Measurements from ENCODE around the gene SH3TC1. TPM values are rescaled to one million over a fixed set of nuclear protein-coding genes. Genes with fewer than 3 reads are reported as not detected.

The SH3TC1 gene
- total and polyA plus RNA-seq, 9 donors, result 1.1 to 34.5 (median 5.4) TPM

DNA sequence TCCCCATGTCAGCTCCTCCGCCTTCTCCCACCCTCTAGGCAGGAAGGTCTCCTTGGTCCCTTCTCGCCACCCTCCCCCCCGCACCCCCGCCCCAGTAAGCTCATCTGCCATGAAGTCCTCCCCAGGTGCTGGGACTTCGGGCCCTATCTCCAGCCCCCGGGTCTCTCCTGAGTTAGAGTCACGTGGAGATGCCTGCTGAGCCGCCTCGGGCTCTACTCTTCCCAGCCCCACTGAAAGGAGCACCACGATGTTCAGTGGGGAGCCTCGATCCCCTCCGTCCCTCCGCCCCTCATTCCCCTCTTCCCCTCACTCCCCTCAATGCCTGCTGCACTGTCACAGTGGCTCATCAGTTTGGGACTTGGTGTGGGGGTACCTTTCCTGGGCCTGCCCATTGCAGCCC lies 74.4 kb downstream of the SH3TC1 start:
- TF ChIP-seq POLR2A (IDR thresholded peaks at IDR 0.05) (no peak), EP300 (IDR thresholded peaks at IDR 0.05) (no peak), CTCF (IDR thresholded peaks at IDR 0.05) (no peak)
- H3K4me3 ChIP-seq, result no peak overlapping the region
- intact Hi-C loops (cut with DNase I), result loop anchor here in 1 of 4 donors (10.0 kb wide), 2 partner anchors 71 to 131 kb away; no protein-coding TSS in a partner anchor
- H3K4me1 ChIP-seq (ENCODE audit: insufficient read depth), result peaks cover 48% of the 10 kb centered on the region
- WGBS, 3 donors, result 79 to 82% (median 81%) methylated on average over 13 of the region's 13 CpGs
- H3K9me3 ChIP-seq, result no peaks in the 10 kb centered on the region
- H3K27ac ChIP-seq, result peak overlapping the region in 1 of 2 donors; percentile 72
- no peaks in the 10 kb centered on the region for H3K27me3 ChIP-seq
- no peaks in the 10 kb centered on the region for H3K36me3 ChIP-seq
- peak in 1 of 5 donors; percentile 34 for DNase-seq

- peaks cover 48% of the 10 kb centered on the region for H3K4me1 ChIP-seq (ENCODE audit: insufficient read depth)
- H3K27me3 ChIP-seq, result no peaks in the 10 kb centered on the region
- H3K4me3 ChIP-seq, result no peak overlapping the region
- TF ChIP-seq EP300 (IDR thresholded peaks at IDR 0.05) (no peak), CTCF (IDR thresholded peaks at IDR 0.05) (no peak), POLR2A (IDR thresholded peaks at IDR 0.05) (no peak)
- peak overlapping the region in 1 of 2 donors; percentile 72 for H3K27ac ChIP-seq
- peak in 3 of 5 donors; percentile 33 to 41 (median 34) for DNase-seq
- intact Hi-C loops (cut with DNase I), result loop anchor here (2.0 to 10.0 kb wide), 4 partner anchors 71 to 131 kb away; no protein-coding TSS in a partner anchor
- WGBS, 3 donors, result 75 to 86% (median 85%) methylated on average over 21 of the region's 21 CpGs
- H3K9me3 ChIP-seq, result no peaks in the 10 kb centered on the region
- no peaks in the 10 kb centered on the region for H3K36me3 ChIP-seq
Observed at GRCh38 chr4:8274066-8274652, 75.1 kb downstream of the SH3TC1 start.

GRCh38 chr4:8274765-8275547 lies 75.9 kb downstream of the SH3TC1 start:
- H3K27me3 ChIP-seq, result no peaks in the 10 kb centered on the region
- no peaks in the 10 kb centered on the region for H3K36me3 ChIP-seq
- peak; percentile 94 to 97 (median 96) for DNase-seq
- TF ChIP-seq CTCF (IDR thresholded peaks at IDR 0.05) (peak; percentile 30 to 71 (median 65)), EP300 (IDR thresholded peaks at IDR 0.05) (no peak)
- H3K4me3 ChIP-seq, result no peak overlapping the region
- 13 to 22% (median 18%) methylated on average over 19 of the region's 19 CpGs for WGBS, 3 donors
- intact Hi-C loops (cut with DNase I), result loop anchor here (2.0 to 10.0 kb wide), 4 partner anchors 70 to 130 kb away; no protein-coding TSS in a partner anchor
- H3K4me1 ChIP-seq (ENCODE audit: insufficient read depth), result peaks cover 50% of the 10 kb centered on the region
- no peaks in the 10 kb centered on the region for H3K9me3 ChIP-seq
- H3K27ac ChIP-seq, result peak overlapping the region in 1 of 2 donors; percentile 72

GRCh38 chr4:8275548-8275910 lies 76.4 kb downstream of the SH3TC1 start:
- Histone ChIP-seq H3K4me3 (no peak overlapping the region), H3K9me3 (no peaks in the 10 kb centered on the region), H3K4me1 (ENCODE audit: insufficient read depth) (peaks cover 50% of the 10 kb centered on the region), H3K36me3 (no peaks in the 10 kb centered on the region), H3K27me3 (no peaks in the 10 kb centered on the region), H3K27ac (peak overlapping the region in 1 of 2 donors; percentile 72)
- intact Hi-C loops (cut with DNase I), result loop anchor here (2.0 to 10.0 kb wide), 4 partner anchors 69 to 129 kb away; no protein-coding TSS in a partner anchor
- peak in 3 of 5 donors; percentile 48 to 56 (median 51) for DNase-seq
- WGBS, 3 donors, result 80 to 90% (median 82%) methylated on average over 4 of the region's 4 CpGs
- TF ChIP-seq EP300 (IDR thresholded peaks at IDR 0.05), result no peak
- TF ChIP-seq POLR2A (IDR thresholded peaks at IDR 0.05), result no peak
- no peak for TF ChIP-seq CTCF (IDR thresholded peaks at IDR 0.05)
